Keratinocyte (primary cell): Measurements from ENCODE around the gene CCNL2. TPM values are rescaled to one million over a fixed set of nuclear protein-coding genes. Genes with fewer than 3 reads are reported as not detected.

ENCODE experiments used
- DNase-seq: peaks from one replicate; pipeline ENCODE4 v3.0.0-alpha.2; 2011; ENCODE audit warnings: low read depth, missing footprints, low spot score
- FAIRE-seq: peaks from 2 replicates; lab custom pipeline; 2011; peaks lifted over from hg19 to GRCh38; lab: Jason Lieb, UNC
- H2AFZ ChIP-seq: 2 replicates; pipeline ENCODE4 v1.6.0; 2012; ENCODE audit warnings: low read length, control low read depth, inconsistent platforms; ENCODE audit not compliant: control insufficient read depth
- H3K27ac ChIP-seq: 2 replicates; pipeline ENCODE4 v1.5.1; 2011; ENCODE audit warnings: low read length; ENCODE audit not compliant: control insufficient read depth, insufficient read depth
- H3K27me3 ChIP-seq: 3 replicates; pipeline ENCODE4 v1.6.0; 2011; ENCODE audit warnings: low read length; ENCODE audit not compliant: control insufficient read depth, insufficient read depth; ENCODE audit errors: extremely low read depth
- H3K36me3 ChIP-seq, 2 experiments: 2 replicates in 1 of 2; 3 replicates in 1 of 2; pipeline ENCODE4 v1.5.1; 2011; ENCODE audit warnings: low read length in 2 of 2, mild to moderate bottlenecking in 1 of 2; ENCODE audit not compliant: control insufficient read depth in 2 of 2, insufficient read depth in 2 of 2; ENCODE audit errors: extremely low read depth in 1 of 2
- H3K4me1 ChIP-seq: 3 replicates; pipeline ENCODE4 v1.5.1; 2011; ENCODE audit warnings: low read length; ENCODE audit not compliant: control insufficient read depth, insufficient read depth; ENCODE audit errors: extremely low read depth
- H3K4me2 ChIP-seq: 3 replicates; pipeline ENCODE4 v1.6.0; 2011; ENCODE audit warnings: low read depth, low read length; ENCODE audit not compliant: control insufficient read depth, insufficient read depth; ENCODE audit errors: extremely low read depth
- H3K4me3 ChIP-seq, 3 experiments: fragments of 200-600 bp in 1 of 3; sonication (generic) in 1 of 3; 2 replicates in 2 of 3; 3 replicates in 1 of 3; pipeline ENCODE4 v1.5.1; 2011 to 2016; ENCODE audit warnings: low read length in 3 of 3, mild to moderate bottlenecking in 3 of 3, control low read depth in 2 of 3, inconsistent platforms in 1 of 3, low read depth in 1 of 3, mixed read lengths in 1 of 3, mixed run types in 1 of 3, moderate library complexity in 1 of 3; ENCODE audit not compliant: control insufficient read depth in 2 of 3, insufficient read depth in 2 of 3; ENCODE audit errors: extremely low read depth in 1 of 3
- H3K79me2 ChIP-seq: 2 replicates; pipeline ENCODE4 v1.6.0; 2012; ENCODE audit warnings: low read length; ENCODE audit not compliant: control insufficient read depth, insufficient read depth
- H3K9ac ChIP-seq: 3 replicates; pipeline ENCODE4 v1.6.0; 2011; ENCODE audit warnings: low read length; ENCODE audit not compliant: control insufficient read depth, insufficient read depth; ENCODE audit errors: extremely low read depth
- H3K9me1 ChIP-seq: 3 replicates; pipeline ENCODE4 v1.6.0; 2011; ENCODE audit warnings: low read length; ENCODE audit not compliant: control insufficient read depth, insufficient read depth; ENCODE audit errors: extremely low read depth
- H3K9me3 ChIP-seq: 2 replicates; pipeline ENCODE4 v1.5.1; 2012; ENCODE audit warnings: low read depth, low read length; ENCODE audit not compliant: control insufficient read depth
- H4K20me1 ChIP-seq: 3 replicates; pipeline ENCODE4 v1.6.0; 2011; ENCODE audit warnings: low read length; ENCODE audit not compliant: control insufficient read depth, insufficient read depth; ENCODE audit errors: extremely low read depth
- CTCF ChIP-seq, 3 experiments: IDR thresholded peaks in 1 of 3; conservative IDR thresholded peaks in 1 of 3; optimal IDR thresholded peaks in 1 of 3; 2 replicates in 2 of 3; 3 replicates in 1 of 3; pipeline versions ENCODE3 to v1.5.1; 2011; ENCODE audit warnings: low read length in 3 of 3, mild to moderate bottlenecking in 3 of 3, moderate library complexity in 2 of 3, control low read depth in 1 of 3, inconsistent platforms in 1 of 3; ENCODE audit not compliant: insufficient read depth in 2 of 3; ENCODE audit errors: extremely low read depth in 1 of 3
- EZH2 ChIP-seq: IDR thresholded peaks from one replicate; pipeline ENCODE4 v1.6.1; 2012; ENCODE audit warnings: inconsistent platforms, mild to moderate bottlenecking, low read length, moderate library complexity
- dilution Hi-C: fragments of 300-500 bp; cut with MboI; formaldehyde crosslinking; loops from one replicate; pipeline ENCODE4 v1.7.0; 2020; ENCODE audit warnings: low sequenced_read_pairs; ENCODE audit not compliant: extremely low pct_ligation_motif_present
- polyA plus RNA-seq, 5 experiments: library from polyadenylated mRNA; depleted of rRNA in 3 of 5; stranded (reverse) in 3 of 5; stranded (forward) in 1 of 5; unstranded in 1 of 5; fragments of >200 nt; gene quantifications; 1 replicate in 1 of 5; 2 replicates in 3 of 5; 3 replicates in 1 of 5; pipeline versions ENCODE4 v1.2.1 to v1.2.3, GENCODE V29; 2011 to 2012; ENCODE audit warnings: missing spikeins in 2 of 5, low read depth in 1 of 5, low replicate concordance in 1 of 5

Gene CCNL2
- polyA plus RNA-seq, 1 donor (not counting 4 experiments of a cell fraction or from before 2014, with no cell fraction given), result 140 TPM

- no peaks in the 10 kb centered on the region for H3K36me3 ChIP-seq
- H3K9me3 ChIP-seq, result no peaks in the 10 kb centered on the region
- no peaks in the 10 kb centered on the region for H4K20me1 ChIP-seq
- no peak overlapping the region for H3K4me3 ChIP-seq
- H3K9ac ChIP-seq, result no peak overlapping the region
- H3K27me3 ChIP-seq, result no peaks in the 10 kb centered on the region
- H3K4me1 ChIP-seq, result peaks cover 34% of the 10 kb centered on the region
- no peaks in the 10 kb centered on the region for H3K9me1 ChIP-seq
- peak overlapping the region; percentile 3 for H3K4me2 ChIP-seq
- no peaks in the 10 kb centered on the region for H3K79me2 ChIP-seq
- H2AFZ ChIP-seq, result no peak overlapping the region
- no peak overlapping the region for H3K27ac ChIP-seq
- TF ChIP-seq EZH2 (no peak), CTCF (optimal IDR thresholded peaks at IDR 0.05 in 1 of 3, IDR thresholded peaks at IDR 0.05 in 1 of 3, conservative IDR thresholded peaks at IDR 0.05 in 1 of 3; ENCODE audit: extremely low read depth in 1 of 3, insufficient read depth in 2 of 3, low read length in 3 of 3) (no peak)
- FAIRE-seq (no peak), DNase-seq (no peak)
- dilution Hi-C loops, result no loop called here
Observed at GRCh38 chr1:1421907-1422464, 22.9 kb upstream of the CCNL2 start.

GRCh38 chr1:1421147-1421906 lies 22.2 kb upstream of the CCNL2 start, which contains the start of gene ANKRD65:
Gene ANKRD65 (minus strand): TSS chr1:1421276. CDS start chr1:1421005, 271 bp downstream.
- no peaks in the 10 kb centered on the region for H3K79me2 ChIP-seq
- no peaks in the 10 kb centered on the region for H3K9me1 ChIP-seq
- peak within 1 kb of the TSS; percentile 36 for H2AFZ ChIP-seq
- H3K9ac ChIP-seq, result peak within 1 kb of the TSS; percentile 44
- TF ChIP-seq CTCF (optimal IDR thresholded peaks at IDR 0.05 in 1 of 3, IDR thresholded peaks at IDR 0.05 in 1 of 3, conservative IDR thresholded peaks at IDR 0.05 in 1 of 3; ENCODE audit: extremely low read depth in 1 of 3, insufficient read depth in 2 of 3, low read length in 3 of 3), result peak in 1 of 3 experiments; percentile 2
- no peak for TF ChIP-seq EZH2
- H3K27me3 ChIP-seq, result no peaks in the 10 kb centered on the region
- no peaks in the 10 kb centered on the region for H4K20me1 ChIP-seq
- H3K36me3 ChIP-seq, result no peaks in the 10 kb centered on the region
- DNase-seq (peak; percentile 53), FAIRE-seq (peak; percentile 51)
- H3K4me3 ChIP-seq, result peak within 1 kb of the TSS in 2 of 3 experiments; percentile 24 to 26
- no peaks in the 10 kb centered on the region for H3K9me3 ChIP-seq
- peak within 1 kb of the TSS; percentile 58 for H3K4me2 ChIP-seq
- H3K27ac ChIP-seq, result peak within 1 kb of the TSS; percentile 60
- dilution Hi-C loops, result no loop called here
- peaks cover 34% of the 10 kb centered on the region for H3K4me1 ChIP-seq
